ENCODE measurements around the gene OTOGL.
A peak's percentile ranks its signal among the peaks of the same experiment; 100 is the strongest.
"Not testable (repeated sequence)": the region's sequence is repeated elsewhere in the genome, so short reads cannot be mapped to it uniquely, and the experiment has no call there.

Gene OTOGL

GRCh38 chr12:80186727-80187217 is 87.4 kb downstream of the OTOGL start:
- peak; percentile 2 for DNase-seq

- DNase-seq, result peak; percentile 2
Observed at GRCh38 chr12:80187660-80188090, 88.3 kb downstream of the OTOGL start.

- DNase-seq, result no peak
Observed at GRCh38 chr12:80188576-80188975, 89.2 kb downstream of the OTOGL start.

GRCh38 chr12:80189241-80189640 is 89.9 kb downstream of the OTOGL start:
- no peak for DNase-seq

GRCh38 chr12:80190001-80190400 is 90.7 kb downstream of the OTOGL start:
- DNase-seq, result no peak

GRCh38 chr12:80192087-80192486 is 92.8 kb downstream of the OTOGL start:
- no peak for DNase-seq

- DNase-seq, result no peak
Observed at GRCh38 chr12:80193865-80194264, 94.5 kb downstream of the OTOGL start.

- no peak for DNase-seq
Observed at GRCh38 chr12:80195074-80195726, 95.9 kb downstream of the OTOGL start.

GRCh38 chr12:80195737-80196136 is 96.4 kb downstream of the OTOGL start:
- DNase-seq, result no peak

GRCh38 chr12:80196419-80196818 is 97.1 kb downstream of the OTOGL start:
- no peak for DNase-seq

- DNase-seq, result no peak
Observed at GRCh38 chr12:80198782-80199337, 99.5 kb downstream of the OTOGL start.

- DNase-seq, result no peak
Observed at GRCh38 chr12:80199931-80200330, 100.6 kb downstream of the OTOGL start.

- DNase-seq, result no peak
Observed at GRCh38 chr12:80200414-80200813, 101.1 kb downstream of the OTOGL start.

GRCh38 chr12:80201908-80202307 is 102.6 kb downstream of the OTOGL start:
- DNase-seq, result no peak

GRCh38 chr12:80205960-80206359 is 106.6 kb downstream of the OTOGL start:
- no peak for DNase-seq

GRCh38 chr12:80208071-80208470 is 108.7 kb downstream of the OTOGL start:
- no peak for DNase-seq

- no peak for DNase-seq
Observed at GRCh38 chr12:80211671-80212070, 112.3 kb downstream of the OTOGL start.

GRCh38 chr12:80212938-80213645 is 113.8 kb downstream of the OTOGL start:
- no peak for DNase-seq

- DNase-seq, result no peak
Observed at GRCh38 chr12:80213871-80214270, 114.5 kb downstream of the OTOGL start.

- DNase-seq, result no peak
Observed at GRCh38 chr12:80217011-80217535, 117.7 kb downstream of the OTOGL start.

- not testable (repeated sequence) for DNase-seq
Observed at GRCh38 chr12:80218925-80219324, 119.6 kb downstream of the OTOGL start.

- DNase-seq, result no peak
Observed at GRCh38 chr12:80219345-80219744, 120.0 kb downstream of the OTOGL start.

GRCh38 chr12:80222261-80222660 is 122.9 kb downstream of the OTOGL start:
- DNase-seq, result no peak

- no peak for DNase-seq
Observed at GRCh38 chr12:80226576-80226975, 127.2 kb downstream of the OTOGL start.

Data from stimulated activated CD4-positive, alpha-beta T cell treated with anti-CD3 and anti-CD28 coated beads, Interleukin-1b, Interleukin-23, amount 100 ng/mL, for 48 hours (primary cell).